ENCODE measurements around the gene VPS51. TPM values are rescaled to one million over a fixed set of nuclear protein-coding genes. Genes with fewer than 3 reads are reported as not detected.
A peak's percentile ranks its signal among the peaks of the same experiment; 100 is the strongest.

VPS51 gene
- total RNA-seq, 1 donor, result 657 TPM

- DNase-seq (ENCODE audit: low read depth in 2 of 3, low spot score in 2 of 3), result no peak
Observed at GRCh38 chr11:65071907-65072630, 23.9 kb upstream of the VPS51 start.

- no peak for DNase-seq (ENCODE audit: low read depth in 2 of 3, low spot score in 2 of 3)
Observed at GRCh38 chr11:65072631-65072966, 23.4 kb upstream of the VPS51 start.

DNA sequence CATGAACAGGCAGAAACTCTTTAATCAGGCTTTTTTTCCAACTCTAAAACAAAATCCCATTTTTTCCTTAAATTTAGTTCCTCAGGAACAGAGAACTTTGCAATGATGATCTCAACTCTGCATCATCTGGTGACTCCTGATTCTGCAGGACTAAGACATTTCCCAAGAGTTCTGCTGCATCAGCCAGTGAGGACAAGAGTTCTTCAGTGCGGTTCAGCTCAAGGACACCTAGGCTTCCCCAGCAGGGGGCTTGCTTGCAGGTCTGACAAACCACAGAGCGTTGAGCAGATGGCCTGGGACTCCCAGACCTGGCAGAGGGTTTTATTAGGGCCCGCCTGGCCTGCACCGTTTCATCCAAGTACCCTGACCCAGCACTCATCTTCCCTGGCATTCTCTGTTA, 18.6 kb upstream of the VPS51 start:
- DNase-seq (ENCODE audit: low read depth in 2 of 3, low spot score in 2 of 3), result no peak

GRCh38 chr11:65078151-65078550, 17.9 kb upstream of the VPS51 start:
- peak; percentile 44 to 82 (median 66) for DNase-seq (ENCODE audit: low read depth in 2 of 3, low spot score in 2 of 3)

- DNase-seq (ENCODE audit: low read depth in 2 of 3, low spot score in 2 of 3), result no peak
Observed at GRCh38 chr11:65078786-65079342, 17.1 kb upstream of the VPS51 start.

DNA sequence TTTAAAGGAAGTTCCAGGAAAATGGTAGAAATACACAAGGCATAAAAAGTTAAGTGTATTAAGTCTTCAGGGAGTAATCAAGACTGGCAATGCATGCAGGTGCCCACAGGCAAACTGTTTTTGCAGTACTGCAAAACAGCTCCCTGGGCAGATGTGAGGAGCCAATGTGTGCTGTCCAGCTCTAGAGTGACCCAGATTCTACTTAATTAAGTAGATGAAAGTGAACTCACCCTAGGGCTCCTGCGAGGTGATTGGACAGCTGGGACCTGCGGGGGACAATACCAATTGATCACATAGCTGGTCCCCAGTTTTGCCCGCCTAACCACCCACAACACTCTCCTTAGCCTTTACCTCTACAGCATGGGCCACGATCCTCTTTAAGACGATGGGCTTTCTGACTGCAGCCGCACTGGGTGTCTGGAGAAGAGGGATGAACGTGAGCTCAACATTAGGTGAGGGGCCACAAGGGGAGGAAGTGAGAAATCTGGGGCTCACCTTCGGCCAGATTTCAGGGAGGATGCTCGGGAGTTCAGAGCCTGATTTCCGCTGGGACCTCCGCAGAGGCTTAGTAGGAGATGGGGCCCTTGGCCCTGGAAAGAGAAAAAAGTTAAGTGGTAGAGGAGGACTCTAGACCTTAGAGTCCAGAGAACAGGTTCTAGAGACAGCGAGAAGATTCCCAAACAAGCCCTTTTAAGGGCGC, 12.7 kb upstream of the VPS51 start:
- no peak for DNase-seq (ENCODE audit: low read depth in 2 of 3, low spot score in 2 of 3)

GRCh38 chr11:65083834-65084597, 12.0 kb upstream of the VPS51 start, which contains the start of the genes CDCA5 and ZFPL1:
Gene CDCA5 (minus strand): TSS chr11:65084040. CDS start chr11:65083978, 62 bp downstream.
Gene ZFPL1 (plus strand): TSS chr11:65084222. CDS start chr11:65084699, 477 bp downstream.
- DNase-seq (ENCODE audit: low read depth in 2 of 3, low spot score in 2 of 3), result peak; percentile 93 to 96 (median 93)

- DNase-seq (ENCODE audit: low read depth in 2 of 3, low spot score in 2 of 3), result no peak
Observed at GRCh38 chr11:65084598-65085375, 11.2 kb upstream of the VPS51 start.

GRCh38 chr11:65085446-65085845, 10.6 kb upstream of the VPS51 start:
- DNase-seq (ENCODE audit: low read depth in 2 of 3, low spot score in 2 of 3), result no peak

- DNase-seq (ENCODE audit: low read depth in 2 of 3, low spot score in 2 of 3), result no peak
Observed at GRCh38 chr11:65086809-65087208, 9.2 kb upstream of the VPS51 start.

DNA sequence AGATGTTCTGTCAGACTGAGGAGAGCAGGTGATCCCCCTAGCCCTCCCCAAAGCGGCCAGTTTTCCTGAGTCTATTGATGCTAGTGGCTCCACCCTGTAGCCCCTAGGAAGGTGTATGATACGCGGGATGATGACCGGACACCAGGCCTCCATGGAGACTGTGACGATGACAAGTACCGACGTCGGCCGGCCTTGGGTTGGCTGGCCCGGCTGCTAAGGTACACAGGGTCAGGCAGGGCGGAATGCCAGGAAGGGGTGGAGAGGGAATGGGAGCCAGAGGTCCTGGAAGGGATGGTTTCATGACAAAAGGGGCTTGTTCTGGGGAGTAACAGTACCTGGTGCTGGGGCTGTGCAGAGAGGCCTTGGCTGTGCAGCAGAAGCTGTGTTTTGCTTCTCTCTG, 8.8 kb upstream of the VPS51 start:
- DNase-seq (ENCODE audit: low read depth in 2 of 3, low spot score in 2 of 3), result no peak

GRCh38 chr11:65087827-65088226, 8.2 kb upstream of the VPS51 start:
- no peak for DNase-seq (ENCODE audit: low read depth in 2 of 3, low spot score in 2 of 3)

- DNase-seq (ENCODE audit: low read depth in 2 of 3, low spot score in 2 of 3), result no peak
Observed at GRCh38 chr11:65089621-65090020, 6.4 kb upstream of the VPS51 start.

- no peak for DNase-seq (ENCODE audit: low read depth in 2 of 3, low spot score in 2 of 3)
Observed at GRCh38 chr11:65090628-65091027, 5.4 kb upstream of the VPS51 start.

DNA sequence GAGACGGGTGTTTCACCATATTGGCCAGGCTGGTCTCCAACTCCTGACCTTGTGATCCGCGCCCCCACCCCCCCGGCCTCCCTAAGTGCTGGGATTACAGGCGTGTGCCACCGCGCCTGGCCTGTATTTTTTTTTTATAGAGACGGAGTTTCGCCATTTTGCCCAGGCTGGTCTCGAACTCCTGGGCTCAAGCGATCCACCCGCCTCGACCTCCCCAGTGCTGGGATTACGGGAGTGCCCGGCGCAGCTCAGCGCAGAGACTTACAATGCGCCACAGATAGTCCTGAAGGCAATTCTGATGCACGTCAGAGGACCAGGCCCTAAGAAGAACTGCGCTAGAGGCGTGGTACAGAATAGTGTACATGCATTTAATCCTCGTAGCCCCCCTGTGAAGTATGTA, 587 bp upstream of the VPS51 start:
- no peak for DNase-seq (ENCODE audit: low read depth in 2 of 3, low spot score in 2 of 3)

GRCh38 chr11:65096926-65097325, 912 bp downstream of the VPS51 start:
- no peak for DNase-seq (ENCODE audit: low read depth in 2 of 3, low spot score in 2 of 3)

DNA sequence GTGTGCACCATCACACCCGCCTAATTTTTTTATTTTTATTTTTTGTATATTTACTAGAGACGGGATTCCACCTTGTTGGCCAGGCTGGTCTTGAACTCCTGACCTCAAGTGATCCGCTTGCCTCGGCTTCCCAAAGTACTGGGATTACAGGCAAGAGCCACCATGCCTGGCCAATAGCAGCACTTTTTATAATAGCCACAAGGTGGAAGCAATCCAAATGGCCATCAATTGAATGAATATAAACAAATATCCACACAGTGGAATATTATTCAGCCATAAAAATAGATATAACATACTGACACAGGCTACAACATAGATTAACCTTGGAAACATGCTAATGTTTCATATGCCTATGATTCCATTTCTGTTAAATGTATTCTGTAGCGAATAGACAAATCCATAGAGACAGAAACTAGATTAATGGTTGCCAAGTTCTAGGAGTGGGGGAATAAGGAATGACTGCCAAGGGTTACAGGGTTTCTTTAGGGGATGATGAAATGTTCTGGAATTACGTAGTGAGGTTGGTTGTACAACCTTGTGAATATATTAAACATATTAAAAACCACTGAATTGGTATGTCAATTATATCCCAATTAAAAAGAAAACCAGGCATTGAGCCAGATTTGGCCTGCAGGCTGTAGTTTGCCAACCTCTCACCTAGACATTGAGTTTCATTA, 4.8 kb downstream of the VPS51 start:
- DNase-seq (ENCODE audit: low read depth in 2 of 3, low spot score in 2 of 3), result no peak

GRCh38 chr11:65102142-65103095, 6.4 kb downstream of the VPS51 start:
- no peak for DNase-seq (ENCODE audit: low read depth in 2 of 3, low spot score in 2 of 3)

GRCh38 chr11:65103476-65103875, 7.5 kb downstream of the VPS51 start:
- DNase-seq (ENCODE audit: low read depth in 2 of 3, low spot score in 2 of 3), result no peak
